ENCODE results near the gene FRMD7. TPM values are rescaled to one million over a fixed set of nuclear protein-coding genes. Genes with fewer than 3 reads are reported as not detected.

The FRMD7 gene
- total RNA-seq, 1 experiment from 2014 or later = not detected

DNA sequence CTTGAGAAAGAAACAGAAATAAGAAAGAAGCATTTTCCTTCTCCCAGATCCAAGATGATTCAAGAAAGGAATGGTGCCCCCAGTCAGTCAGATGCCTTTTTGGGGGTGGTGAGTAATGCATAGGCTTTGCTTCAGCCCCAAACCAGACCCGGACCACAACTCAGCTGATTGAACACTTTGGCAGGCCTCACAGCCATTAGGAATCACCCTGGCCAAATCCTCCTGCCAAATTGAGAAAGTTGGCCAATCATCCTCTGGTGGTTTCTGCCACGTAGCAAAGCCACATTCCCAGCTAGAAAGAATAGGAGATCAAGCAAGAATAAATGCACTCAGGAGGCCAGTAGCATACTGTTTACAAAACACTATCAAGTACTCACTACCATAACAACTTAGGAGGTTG is 33.7 kb downstream of the FRMD7 start:
- no peak overlapping the region for H4K91ac ChIP-seq (ENCODE audit: insufficient read length, low read depth, low read length)
- no peak overlapping the region for H3K18ac ChIP-seq (ENCODE audit: insufficient read length, low read depth, low read length)
- H3K56ac ChIP-seq (ENCODE audit: insufficient read length, low read depth, low read length) = no peak overlapping the region
- H4K5ac ChIP-seq (ENCODE audit: insufficient read length, low read depth, low read length) = no peak overlapping the region
- H4K8ac ChIP-seq (replicated peaks; ENCODE audit: insufficient read length, low read depth, low read length) = no peak overlapping the region
- no peak overlapping the region for H2AFZ ChIP-seq (ENCODE audit: low read length)
- Mint-ChIP-seq H3K36me3 (ENCODE audit: insufficient read depth in 1 of 3, low read depth in 3 of 3) (no peaks in the 10 kb centered on the region), H3K27ac (peak overlapping the region in 1 of 3 experiments; percentile 2; a peak in 1 of 7 replicates), H3K27me3 (ENCODE audit: low read depth) (peaks cover 4% of the 10 kb centered on the region; the same call in 1 of the 2 replicates), H3K9me3 (no peaks in the 10 kb centered on the region), H3K4me1 (peaks cover 0 to 7% of the 10 kb centered on the region in 2 experiments; a peak in 2 of 4 replicates), H3K4me3 (no peak overlapping the region)
- H3K9ac ChIP-seq (ENCODE audit: extremely low read depth, insufficient read length, low read length) = no peak overlapping the region
- H2BK120ac ChIP-seq (ENCODE audit: low read depth, low read length, poor library complexity, severe bottlenecking) = no peak overlapping the region
- H3K4ac ChIP-seq (ENCODE audit: low read depth, low read length) = no peak overlapping the region
- no peaks in the 10 kb centered on the region for H3K79me1 ChIP-seq (ENCODE audit: insufficient read depth, low read depth, low read length, poor library complexity, severe bottlenecking)
- no peaks in the 10 kb centered on the region for H3K23me2 ChIP-seq (ENCODE audit: insufficient read length, low read depth, low read length, poor library complexity, severe bottlenecking)
- H2BK15ac ChIP-seq (ENCODE audit: low read depth, low read length) = no peak overlapping the region
- no peaks in the 10 kb centered on the region for H3K27me3 ChIP-seq (ENCODE audit: insufficient read depth, low read length)
- H2AK5ac ChIP-seq (ENCODE audit: insufficient read length, low read length) = no peak overlapping the region
- TF ChIP-seq, protein P1, sequence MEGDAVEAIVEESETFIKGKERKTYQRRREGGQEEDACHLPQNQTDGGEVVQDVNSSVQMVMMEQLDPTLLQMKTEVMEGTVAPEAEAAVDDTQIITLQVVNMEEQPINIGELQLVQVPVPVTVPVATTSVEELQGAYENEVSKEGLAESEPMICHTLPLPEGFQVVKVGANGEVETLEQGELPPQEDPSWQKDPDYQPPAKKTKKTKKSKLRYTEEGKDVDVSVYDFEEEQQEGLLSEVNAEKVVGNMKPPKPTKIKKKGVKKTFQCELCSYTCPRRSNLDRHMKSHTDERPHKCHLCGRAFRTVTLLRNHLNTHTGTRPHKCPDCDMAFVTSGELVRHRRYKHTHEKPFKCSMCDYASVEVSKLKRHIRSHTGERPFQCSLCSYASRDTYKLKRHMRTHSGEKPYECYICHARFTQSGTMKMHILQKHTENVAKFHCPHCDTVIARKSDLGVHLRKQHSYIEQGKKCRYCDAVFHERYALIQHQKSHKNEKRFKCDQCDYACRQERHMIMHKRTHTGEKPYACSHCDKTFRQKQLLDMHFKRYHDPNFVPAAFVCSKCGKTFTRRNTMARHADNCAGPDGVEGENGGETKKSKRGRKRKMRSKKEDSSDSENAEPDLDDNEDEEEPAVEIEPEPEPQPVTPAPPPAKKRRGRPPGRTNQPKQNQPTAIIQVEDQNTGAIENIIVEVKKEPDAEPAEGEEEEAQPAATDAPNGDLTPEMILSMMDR (conservative IDR thresholded peaks at IDR 0.05) = no peak
- no peak overlapping the region for H3T11ph ChIP-seq (ENCODE audit: low read length)
- no peak overlapping the region for H3K23ac ChIP-seq (ENCODE audit: insufficient read length, low read depth, low read length)
- WGBS (ENCODE audit: extremely low coverage, insufficient read length, low lambda C conversion rate) = no CpG with 5 or more reads among the region's 2 CpGs
- no peak overlapping the region for H2BK20ac ChIP-seq (ENCODE audit: low read depth, low read length, poor library complexity, severe bottlenecking)
- no peaks in the 10 kb centered on the region for H3K4me1 ChIP-seq (ENCODE audit: insufficient read depth, low read length)
- H3K9me3 ChIP-seq (ENCODE audit: control insufficient read depth, low read depth, low read length) = no peaks in the 10 kb centered on the region
- no peak overlapping the region for H2BK12ac ChIP-seq (ENCODE audit: insufficient read length, low read depth, low read length)
- no peak overlapping the region for H3K27ac ChIP-seq (ENCODE audit: insufficient read length, low read depth, low read length)
- H3K4me2 ChIP-seq (ENCODE audit: insufficient read depth, insufficient read length, low read length) = no peak overlapping the region
- no peak overlapping the region for H3K14ac ChIP-seq (ENCODE audit: insufficient read depth, low read length)
- DNase-seq = no peak
- no peaks in the 10 kb centered on the region for H4K20me1 ChIP-seq (ENCODE audit: control insufficient read depth, insufficient read depth, insufficient read length)
- H2BK5ac ChIP-seq (ENCODE audit: insufficient read length, low read length) = no peak overlapping the region
- H3K79me2 ChIP-seq (ENCODE audit: insufficient read depth, low read length) = no peaks in the 10 kb centered on the region
